ENCODE data around the gene ASCL1.

- TF ChIP-seq EZH2phosphoT487 (IDR thresholded peaks at IDR 0.05) (peak; percentile 55), EZH2 (IDR thresholded peaks at IDR 0.05) (no peak)
- TF ChIP-seq, protein P1, sequence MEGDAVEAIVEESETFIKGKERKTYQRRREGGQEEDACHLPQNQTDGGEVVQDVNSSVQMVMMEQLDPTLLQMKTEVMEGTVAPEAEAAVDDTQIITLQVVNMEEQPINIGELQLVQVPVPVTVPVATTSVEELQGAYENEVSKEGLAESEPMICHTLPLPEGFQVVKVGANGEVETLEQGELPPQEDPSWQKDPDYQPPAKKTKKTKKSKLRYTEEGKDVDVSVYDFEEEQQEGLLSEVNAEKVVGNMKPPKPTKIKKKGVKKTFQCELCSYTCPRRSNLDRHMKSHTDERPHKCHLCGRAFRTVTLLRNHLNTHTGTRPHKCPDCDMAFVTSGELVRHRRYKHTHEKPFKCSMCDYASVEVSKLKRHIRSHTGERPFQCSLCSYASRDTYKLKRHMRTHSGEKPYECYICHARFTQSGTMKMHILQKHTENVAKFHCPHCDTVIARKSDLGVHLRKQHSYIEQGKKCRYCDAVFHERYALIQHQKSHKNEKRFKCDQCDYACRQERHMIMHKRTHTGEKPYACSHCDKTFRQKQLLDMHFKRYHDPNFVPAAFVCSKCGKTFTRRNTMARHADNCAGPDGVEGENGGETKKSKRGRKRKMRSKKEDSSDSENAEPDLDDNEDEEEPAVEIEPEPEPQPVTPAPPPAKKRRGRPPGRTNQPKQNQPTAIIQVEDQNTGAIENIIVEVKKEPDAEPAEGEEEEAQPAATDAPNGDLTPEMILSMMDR (IDR thresholded peaks at IDR 0.05) = no peak
Observed at GRCh38 chr12:102959391-102959790, 1.9 kb downstream of the ASCL1 start.

All from neural progenitor cell (in vitro differentiated cells).